GM18511 (cell line): ENCODE results near the gene CPNE2.
"Not testable (repeated sequence)": the region's sequence is repeated elsewhere in the genome, so short reads cannot be mapped to it uniquely, and the experiment has no call there.

ENCODE experiments used
- ATAC-seq: cut with Tn5 transposase; IDR thresholded peaks from one replicate; pipeline ENCODE4 v1.9.1; 2021; ENCODE audit warnings: mild to moderate bottlenecking, moderate library complexity; ENCODE audit not compliant: unreplicated experiment

The CPNE2 gene

GRCh38 chr16:57189527-57189926 is 97.1 kb downstream of the CPNE2 start:
- ATAC-seq: not testable (repeated sequence)

- ATAC-seq: no peak
Measured at GRCh38 chr16:57190136-57190535, 97.8 kb downstream of the CPNE2 start.

DNA sequence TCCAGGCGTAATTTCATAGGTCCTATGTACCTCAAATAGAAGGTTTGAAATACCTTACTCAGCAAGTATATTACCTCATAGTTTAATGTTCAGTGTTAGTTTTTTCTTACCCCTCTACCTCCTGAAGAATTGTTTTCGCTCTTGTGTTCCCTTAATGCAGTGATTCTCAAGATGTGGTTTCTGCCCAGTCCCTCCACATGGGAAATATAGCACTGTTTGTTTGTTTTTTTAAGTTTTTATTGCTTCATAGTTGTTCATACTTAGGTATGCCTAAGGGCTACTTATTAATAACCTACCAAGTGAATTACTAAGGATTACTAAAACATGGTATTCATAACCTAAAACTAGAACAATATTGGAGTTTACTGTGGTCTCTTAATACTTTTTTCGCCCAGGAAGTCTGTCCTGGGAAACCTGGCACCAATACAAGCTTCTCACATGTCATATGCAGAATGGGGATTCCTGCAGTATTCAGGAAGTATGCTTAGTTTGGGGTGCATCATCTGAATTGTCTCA is 98.7 kb downstream of the CPNE2 start:
- no peak for ATAC-seq

DNA sequence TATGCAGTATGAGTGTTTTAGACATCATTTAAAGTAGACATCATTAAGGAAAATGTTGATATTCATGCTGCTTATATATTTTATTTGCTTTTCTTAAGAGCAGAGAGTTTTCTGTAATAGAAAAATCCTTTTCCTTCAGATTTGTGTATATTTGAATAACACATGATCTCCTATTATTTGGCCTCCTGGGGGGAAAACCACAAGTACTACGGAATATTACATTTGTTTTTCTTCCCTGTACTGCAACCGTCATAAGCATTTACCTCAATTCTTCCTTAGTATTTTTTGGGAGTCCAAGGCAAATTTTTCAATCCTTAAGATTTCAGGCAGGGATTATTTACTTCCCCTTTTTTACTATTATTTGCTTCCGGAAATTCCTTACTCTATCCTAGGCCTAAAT is 99.8 kb downstream of the CPNE2 start:
- no peak for ATAC-seq

DNA sequence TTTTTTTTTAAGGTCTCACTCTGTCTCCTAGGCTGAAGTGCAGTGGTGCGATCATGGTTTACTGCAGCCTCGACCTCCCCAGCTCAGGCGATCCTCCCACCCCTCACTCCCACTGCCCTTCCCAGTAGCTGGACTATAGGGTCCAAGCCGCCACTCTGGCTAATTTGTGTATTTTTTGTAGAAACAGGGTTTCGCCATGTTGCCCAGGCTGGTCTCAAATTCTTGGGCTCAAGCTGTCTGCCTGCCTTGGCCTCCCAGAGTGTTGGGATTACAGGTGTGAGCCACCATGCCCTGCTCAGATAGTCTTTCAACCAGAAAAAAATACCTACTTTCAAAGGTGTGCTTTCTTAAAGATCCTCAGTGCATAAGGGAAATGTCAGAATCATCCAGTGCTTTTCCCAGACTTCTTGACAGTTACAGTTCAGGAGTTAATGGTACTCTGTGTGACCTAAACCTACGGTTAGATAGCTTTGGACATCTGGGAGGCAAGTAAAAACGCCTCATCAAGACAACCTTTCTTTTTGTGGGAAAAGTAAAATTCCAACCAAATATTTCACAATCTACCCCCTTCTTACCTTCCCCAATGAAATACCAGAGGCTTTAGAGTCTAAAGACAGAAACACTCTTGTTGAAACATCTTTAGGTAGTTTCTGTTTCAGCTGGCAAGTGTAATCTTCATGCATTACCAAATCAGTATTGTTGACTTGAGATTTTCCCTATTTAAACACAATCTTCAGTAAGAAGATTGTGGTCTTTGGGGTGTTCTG is 100.5 kb downstream of the CPNE2 start:
- no peak for ATAC-seq

DNA sequence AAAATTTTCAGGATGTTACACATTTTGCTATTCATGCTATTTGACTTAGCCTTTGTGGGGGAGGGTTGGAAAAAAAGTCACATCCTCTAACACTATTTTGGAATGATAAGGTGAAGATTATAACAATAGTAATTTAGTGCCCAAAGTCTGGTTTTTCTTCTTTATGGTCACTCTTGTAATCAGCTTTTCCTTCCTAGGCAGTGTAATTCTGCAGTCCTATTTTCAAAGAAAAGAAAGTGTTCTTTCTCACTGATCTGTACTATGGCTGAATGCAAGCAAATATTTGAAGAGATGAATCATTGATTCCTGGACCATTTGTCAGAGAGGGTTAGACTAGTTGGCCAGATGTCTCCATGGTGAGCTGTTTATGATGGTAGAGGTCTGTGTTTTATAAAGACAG is 102.1 kb downstream of the CPNE2 start:
- ATAC-seq: no peak

- ATAC-seq: no peak
Measured at GRCh38 chr16:57196286-57196685, 103.9 kb downstream of the CPNE2 start.

DNA sequence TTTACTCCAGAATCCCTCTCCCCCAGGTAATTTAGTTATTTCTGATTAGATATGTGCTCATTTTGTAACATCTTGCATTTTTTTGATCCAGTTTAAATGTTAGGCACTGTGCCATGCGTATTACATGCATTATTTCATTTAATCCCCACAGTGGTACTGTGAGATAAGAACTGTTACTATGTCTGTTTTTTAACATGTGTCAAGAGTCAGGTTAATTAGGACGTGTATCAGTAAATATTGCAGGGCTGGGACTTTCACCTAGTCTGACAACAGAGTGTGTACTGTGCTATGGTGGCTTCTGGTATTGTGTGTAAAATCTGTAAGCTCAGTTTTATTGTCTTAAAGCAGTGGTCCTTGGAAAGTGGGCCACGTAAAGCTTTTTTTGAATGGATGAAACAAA is 104.4 kb downstream of the CPNE2 start:
- ATAC-seq: no peak
